LHCN-M2 (cell line): Measurements from ENCODE around the gene TNNT1. TPM values are rescaled to one million over a fixed set of nuclear protein-coding genes. Genes with fewer than 3 reads are reported as not detected.

ENCODE experiments used
- DNase-seq: peaks from one replicate; pipeline ENCODE4 v3.0.0-alpha.2; 2012; ENCODE audit warnings: low read depth
- total RNA-seq: library from RNA; depleted of rRNA; stranded (reverse); fragments of >200 nt; gene quantifications from 2 replicates; pipeline ENCODE4 v1.2.3, GENCODE V29; 2014

Gene TNNT1
- total RNA-seq, 1 experiment from 2014 or later = 73.4 TPM

DNA sequence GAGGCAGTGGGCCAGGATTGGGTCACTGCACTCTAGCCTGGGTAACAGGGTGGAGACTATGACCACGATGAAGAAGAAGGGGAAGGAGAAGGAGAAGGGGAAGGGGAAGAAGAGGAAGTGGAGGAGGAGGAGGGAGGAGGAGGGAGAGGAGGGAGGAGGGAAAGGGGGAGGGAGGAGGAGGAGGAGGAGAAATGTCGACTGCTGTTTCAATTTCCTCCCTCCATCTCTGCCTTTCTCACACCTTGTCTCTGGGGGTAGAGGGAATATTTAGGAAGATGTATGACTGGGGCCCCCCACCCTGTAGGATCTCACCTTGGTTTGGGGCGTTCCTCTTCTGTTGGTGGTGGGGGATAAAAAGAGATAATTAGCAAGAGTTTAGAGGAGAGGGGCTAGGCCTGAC is 3.8 kb downstream of the TNNT1 start:
- DNase-seq = no peak

DNA sequence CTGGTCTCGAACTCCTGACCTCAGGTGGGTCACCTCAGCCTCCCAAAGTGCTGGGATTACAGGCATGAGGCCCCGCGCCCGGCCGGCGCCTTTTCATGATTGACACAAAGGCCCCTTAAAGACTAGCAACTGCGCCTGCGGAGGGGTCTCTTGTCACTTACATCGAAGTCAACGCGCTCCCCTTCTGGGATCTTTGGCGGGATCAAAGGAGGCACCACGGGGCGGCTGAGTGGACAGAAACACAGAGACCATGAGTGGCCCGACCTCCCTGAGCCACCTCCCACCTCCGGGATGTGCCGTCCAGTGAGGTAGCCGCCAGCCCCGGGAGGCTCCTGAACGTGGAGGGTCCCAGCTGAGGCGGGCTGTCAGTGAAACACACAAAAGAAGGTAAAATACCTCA is 7.3 kb downstream of the TNNT1 start:
- no peak for DNase-seq

- no peak for DNase-seq
Observed at GRCh38 chr19:55137915-55138314, 11.1 kb downstream of the TNNT1 start.

DNA sequence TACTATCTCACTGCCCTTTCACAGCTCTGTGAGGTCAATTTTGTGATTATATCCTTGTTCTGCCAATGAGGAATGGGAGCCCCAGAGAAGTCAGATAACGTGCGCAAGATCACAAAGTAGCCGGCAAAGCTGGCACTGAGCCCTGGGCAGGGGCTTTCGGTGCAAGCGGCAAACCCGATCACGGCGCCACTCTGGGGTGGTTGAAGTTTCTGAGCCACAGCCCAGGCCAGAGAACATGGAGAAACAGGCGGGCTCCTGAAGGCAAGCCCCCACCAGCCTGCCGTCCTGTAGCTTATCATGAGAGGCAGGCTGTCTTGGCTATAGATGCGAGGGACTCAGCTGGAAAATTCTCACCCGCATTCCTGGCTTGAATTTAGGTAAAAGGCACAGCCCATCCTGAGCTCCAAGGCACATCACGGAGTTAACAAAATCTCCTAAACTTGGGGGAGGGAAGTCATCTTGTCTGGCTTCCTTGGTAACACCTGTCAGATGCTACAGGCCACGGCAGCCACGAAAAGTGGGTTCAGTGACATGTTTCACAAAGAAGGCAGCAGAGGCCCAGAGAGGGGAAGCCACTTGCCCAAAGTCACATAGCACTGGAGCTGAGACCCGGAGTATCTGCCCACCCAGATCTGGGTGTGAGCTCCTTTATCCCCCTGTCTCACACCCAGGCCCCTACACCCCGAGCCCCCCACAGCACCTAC is 12.5 kb downstream of the TNNT1 start:
- DNase-seq = no peak

DNA sequence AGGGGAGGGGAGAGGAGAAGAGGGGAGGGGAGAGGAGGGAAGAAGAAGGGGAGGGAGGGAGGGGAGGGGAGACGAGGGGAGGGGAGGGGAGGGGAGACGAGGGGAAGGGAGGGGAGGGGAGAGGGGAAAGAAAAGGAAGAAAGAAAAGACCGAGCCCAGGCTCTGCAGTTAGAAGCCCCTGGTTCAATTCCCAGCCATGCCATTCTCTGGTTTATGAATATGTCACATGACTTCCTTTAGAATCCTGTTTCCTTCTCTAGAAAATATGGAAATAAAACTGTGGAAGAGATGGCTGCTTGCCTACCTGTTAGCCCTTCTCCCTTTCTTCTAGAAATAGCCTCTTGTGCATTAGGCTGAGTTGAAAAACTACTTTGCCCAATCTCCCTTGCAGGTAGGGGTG is 14.3 kb downstream of the TNNT1 start:
- DNase-seq = no peak

DNA sequence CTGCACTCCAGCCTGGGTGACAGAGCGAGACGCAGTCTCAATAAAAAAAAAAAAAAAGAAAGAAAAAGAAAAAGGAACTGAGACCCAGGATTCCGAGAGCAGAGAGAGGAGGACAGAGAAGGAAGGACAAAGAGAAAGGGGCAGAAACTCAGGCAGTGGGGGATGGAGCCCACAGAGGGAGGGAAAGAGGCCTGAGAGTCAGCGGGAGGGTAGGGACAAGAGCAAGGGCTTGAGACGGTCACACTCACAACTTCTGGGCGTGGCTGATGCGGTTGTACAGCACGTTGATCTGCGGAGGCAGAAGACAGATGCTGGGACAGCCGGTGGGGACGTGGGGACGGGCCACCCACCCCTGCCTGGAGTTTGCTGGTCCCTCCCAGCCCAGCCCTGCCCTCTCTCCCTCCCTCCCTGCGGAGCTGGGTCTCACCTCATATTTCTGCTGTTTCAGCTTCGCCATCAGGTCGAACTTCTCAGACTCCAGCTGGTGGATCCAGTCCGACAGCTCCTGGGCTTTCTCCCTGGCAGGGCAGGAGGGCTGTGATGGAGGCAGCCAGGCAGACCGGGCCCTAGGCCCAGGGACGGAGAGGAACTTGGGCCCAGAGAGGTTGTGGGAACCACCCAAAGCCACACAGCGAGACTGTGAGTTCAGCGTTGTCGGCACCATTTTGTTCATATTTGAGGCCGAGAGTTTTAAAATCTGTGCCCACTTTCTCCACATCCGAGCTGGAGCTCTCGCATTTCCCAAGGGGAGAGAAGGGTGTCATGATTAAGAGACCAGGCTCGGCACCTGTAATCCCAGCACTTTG is 15.2 kb downstream of the TNNT1 start:
- DNase-seq = no peak

GRCh38 chr19:55132453-55133129 is 16.4 kb downstream of the TNNT1 start:
- DNase-seq = no peak

GRCh38 chr19:55131421-55131820 is 17.6 kb downstream of the TNNT1 start:
- no peak for DNase-seq

DNA sequence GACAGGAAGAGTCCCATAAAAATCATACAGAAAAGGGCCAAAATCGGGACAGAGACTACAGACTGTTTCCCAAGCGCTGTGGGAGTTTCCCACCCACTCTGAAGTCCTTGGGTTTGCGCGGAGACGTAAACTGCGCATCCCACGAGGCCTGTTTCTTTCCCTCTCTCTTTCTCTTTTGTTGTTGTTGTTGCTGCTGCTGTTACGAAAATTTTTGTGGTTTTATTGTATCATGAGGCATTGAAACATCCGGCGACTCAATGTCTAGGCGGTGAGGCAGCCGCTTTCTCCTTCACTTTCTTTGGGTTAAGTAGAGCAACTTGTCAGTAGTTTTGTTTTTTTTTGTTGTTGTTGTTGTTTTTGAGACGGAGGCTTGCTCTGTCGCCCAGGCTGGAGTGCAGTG is 30.0 kb downstream of the TNNT1 start:
- no peak for DNase-seq

DNA sequence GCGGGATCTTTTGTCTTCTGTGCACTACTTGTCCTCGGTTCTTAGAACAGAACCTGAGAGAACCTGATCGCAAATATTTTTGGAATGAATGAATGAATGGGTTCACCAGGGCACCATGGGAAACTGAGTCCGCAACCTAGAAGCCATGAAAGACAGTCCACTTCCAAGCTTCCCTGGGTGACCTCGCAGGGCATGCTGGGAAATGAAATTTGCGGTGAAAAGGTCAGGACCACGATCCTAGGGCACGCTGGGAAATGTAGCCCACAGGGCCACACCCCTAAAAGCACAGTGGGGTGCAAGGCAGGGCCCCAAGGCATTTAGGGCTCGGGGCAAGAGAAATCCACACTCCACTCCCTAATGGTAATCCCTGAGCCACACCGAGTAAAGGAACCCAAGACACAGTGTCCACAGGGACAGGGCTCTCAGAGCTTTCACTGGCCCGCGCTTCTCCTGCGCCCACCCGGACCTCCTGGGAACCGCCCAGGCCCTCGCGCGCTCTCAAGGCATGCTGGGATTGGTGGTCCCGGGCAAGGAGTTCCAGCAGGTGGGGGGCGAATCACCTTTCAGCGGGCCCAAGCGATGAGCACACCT is 30.5 kb downstream of the TNNT1 start:
- peak; percentile 75 for DNase-seq

DNA sequence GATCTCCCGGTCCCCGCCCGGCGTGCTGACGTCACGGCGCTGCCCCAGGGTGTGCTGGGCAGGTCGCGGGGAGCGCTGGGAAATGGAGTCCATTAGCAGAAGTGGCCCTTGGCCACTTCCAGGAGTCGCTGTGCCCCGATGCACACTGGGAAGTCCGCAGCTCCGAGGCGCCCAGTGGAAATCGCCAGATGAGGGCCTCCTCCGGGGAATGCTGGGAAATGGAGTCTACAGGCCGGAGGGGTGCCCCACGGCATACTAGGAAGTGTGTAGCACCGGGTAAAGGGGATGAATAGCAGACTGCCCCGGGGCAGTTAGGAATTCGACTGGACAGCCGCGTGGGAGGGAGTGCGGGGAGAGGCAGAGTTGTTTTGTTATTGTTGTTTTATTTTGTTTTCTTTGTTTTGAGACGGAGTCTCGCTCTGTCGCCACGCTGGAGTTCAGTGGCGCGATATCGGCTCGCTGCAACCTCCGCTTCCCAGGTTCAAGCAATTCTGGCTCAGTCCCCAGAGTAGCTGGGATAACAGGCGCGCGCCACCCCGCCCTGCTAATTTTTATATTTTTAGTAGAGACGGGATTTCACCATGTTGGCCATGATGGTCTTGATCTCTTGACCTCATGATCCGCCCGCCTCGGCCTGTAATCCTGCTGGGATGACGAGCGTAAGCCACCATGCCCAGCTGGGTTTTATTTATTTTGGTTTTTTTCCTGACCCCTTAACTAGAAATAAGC is 31.2 kb downstream of the TNNT1 start:
- peak; percentile 99 for DNase-seq

- no peak for DNase-seq
Observed at GRCh38 chr19:55116859-55117662, 31.9 kb downstream of the TNNT1 start, which contains the start of gene PPP1R12C. TSS of gene PPP1R12C (minus strand) at chr19:55117637. CDS start at chr19:55117543, 94 bp downstream.

DNA sequence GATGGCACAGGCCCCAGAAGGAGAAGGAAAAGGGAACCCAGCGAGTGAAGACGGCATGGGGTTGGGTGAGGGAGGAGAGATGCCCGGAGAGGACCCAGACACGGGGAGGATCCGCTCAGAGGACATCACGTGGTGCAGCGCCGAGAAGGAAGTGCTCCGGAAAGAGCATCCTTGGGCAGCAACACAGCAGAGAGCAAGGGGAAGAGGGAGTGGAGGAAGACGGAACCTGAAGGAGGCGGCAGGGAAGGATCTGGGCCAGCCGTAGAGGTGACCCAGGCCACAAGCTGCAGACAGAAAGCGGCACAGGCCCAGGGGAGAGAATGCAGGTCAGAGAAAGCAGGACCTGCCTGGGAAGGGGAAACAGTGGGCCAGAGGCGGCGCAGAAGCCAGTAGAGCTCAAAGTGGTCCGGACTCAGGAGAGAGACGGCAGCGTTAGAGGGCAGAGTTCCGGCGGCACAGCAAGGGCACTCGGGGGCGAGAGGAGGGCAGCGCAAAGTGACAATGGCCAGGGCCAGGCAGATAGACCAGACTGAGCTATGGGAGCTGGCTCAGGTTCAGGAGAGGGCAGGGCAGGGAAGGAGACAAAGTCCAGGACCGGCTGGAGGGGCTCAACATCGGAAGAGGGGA is 32.7 kb downstream of the TNNT1 start:
- peak; percentile 57 for DNase-seq

- no peak for DNase-seq
Observed at GRCh38 chr19:55115446-55116065, 33.5 kb downstream of the TNNT1 start.

DNA sequence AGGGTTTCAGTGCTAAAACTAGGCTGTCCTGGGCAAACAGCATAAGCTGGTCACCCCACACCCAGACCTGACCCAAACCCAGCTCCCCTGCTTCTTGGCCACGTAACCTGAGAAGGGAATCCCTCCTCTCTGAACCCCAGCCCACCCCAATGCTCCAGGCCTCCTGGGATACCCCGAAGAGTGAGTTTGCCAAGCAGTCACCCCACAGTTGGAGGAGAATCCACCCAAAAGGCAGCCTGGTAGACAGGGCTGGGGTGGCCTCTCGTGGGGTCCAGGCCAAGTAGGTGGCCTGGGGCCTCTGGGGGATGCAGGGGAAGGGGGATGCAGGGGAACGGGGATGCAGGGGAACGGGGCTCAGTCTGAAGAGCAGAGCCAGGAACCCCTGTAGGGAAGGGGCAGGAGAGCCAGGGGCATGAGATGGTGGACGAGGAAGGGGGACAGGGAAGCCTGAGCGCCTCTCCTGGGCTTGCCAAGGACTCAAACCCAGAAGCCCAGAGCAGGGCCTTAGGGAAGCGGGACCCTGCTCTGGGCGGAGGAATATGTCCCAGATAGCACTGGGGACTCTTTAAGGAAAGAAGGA is 34.4 kb downstream of the TNNT1 start:
- DNase-seq = no peak

DNA sequence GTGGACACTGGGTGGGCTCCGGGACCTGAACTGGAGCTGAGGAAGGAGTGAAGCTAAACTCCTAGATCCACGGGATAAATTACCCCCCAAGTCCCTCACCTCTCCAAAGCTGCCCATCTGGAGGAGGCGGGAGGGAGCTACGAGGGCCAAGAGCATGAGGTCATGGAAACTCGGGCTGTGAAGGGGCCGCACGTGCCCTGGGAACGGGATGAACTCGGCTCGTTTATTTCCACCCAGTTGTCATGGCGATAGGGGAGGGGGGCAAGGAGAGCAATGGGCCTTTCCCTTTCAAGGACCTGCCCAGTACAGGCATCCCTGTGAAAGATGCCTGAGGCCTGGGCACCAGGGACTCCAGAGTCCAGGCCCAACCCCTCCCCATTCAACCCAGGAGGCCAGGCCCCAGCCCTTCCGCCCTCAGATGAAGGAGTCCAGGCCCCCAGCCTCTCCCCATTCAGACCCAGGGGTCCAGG is 35.4 kb downstream of the TNNT1 start:
- DNase-seq = peak; percentile 48

GRCh38 chr19:55112777-55113569 is 36.0 kb downstream of the TNNT1 start:
- DNase-seq = no peak

- no peak for DNase-seq
Observed at GRCh38 chr19:55112246-55112776, 36.7 kb downstream of the TNNT1 start.
